Retinal pigment epithelial cell (primary cell): ENCODE measurements around the gene STN1.

Experiments used
- DNase-seq: peaks from one replicate; pipeline ENCODE4 v3.0.0-alpha.2; 2010; ENCODE audit warnings: low read depth
- H3K4me3 ChIP-seq: 2 replicates; pipeline ENCODE4 v1.5.1; 2011; ENCODE audit warnings: mild to moderate bottlenecking, low read length, control low read depth, moderate library complexity
- TF ChIP-seq, protein P1 (sequence below): conservative IDR thresholded peaks from 2 replicates; pipeline ENCODE4 v1.5.1; 2011; ENCODE audit warnings: low read depth, low read length, control low read depth, inconsistent platforms

The STN1 gene

DNA sequence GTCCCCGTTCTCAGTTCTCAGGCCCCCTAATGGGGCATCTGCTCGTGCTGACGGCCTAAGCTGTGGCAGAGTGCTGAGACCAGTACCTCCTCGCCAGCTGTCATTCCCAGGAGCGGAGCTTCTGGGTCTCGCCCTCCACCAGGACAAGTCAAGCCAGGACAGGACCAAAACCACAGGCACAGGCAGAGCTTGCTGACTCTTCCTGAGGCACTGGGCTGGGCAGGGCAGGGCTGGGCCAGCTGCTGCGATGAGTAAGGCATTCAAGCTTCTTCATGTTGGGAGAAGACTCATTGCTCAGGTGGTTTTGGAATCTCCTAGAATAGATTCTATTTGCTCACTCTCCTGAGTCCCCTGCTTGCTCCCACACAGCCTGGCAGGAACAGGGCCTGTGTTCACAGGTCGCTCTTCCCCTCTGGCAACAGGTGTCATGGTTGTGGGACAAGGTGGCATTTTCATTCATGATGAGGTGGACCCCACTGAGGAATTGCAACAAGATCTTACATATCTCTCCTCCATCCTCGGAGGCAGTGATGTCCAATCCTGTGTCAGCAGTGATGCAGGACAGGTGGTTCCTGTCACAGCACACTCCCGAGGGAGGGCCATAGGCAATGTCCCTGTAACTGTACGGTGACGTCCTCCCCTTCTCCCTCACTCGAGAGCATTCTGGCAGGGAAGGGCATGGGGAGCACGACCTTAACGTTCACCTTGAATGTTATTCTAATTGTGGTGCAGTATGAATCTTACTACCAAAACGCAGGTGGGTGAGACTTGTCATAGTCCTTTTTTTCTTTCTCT, 45.6 kb downstream of the STN1 start:
- no peak for DNase-seq
- TF ChIP-seq, protein P1, sequence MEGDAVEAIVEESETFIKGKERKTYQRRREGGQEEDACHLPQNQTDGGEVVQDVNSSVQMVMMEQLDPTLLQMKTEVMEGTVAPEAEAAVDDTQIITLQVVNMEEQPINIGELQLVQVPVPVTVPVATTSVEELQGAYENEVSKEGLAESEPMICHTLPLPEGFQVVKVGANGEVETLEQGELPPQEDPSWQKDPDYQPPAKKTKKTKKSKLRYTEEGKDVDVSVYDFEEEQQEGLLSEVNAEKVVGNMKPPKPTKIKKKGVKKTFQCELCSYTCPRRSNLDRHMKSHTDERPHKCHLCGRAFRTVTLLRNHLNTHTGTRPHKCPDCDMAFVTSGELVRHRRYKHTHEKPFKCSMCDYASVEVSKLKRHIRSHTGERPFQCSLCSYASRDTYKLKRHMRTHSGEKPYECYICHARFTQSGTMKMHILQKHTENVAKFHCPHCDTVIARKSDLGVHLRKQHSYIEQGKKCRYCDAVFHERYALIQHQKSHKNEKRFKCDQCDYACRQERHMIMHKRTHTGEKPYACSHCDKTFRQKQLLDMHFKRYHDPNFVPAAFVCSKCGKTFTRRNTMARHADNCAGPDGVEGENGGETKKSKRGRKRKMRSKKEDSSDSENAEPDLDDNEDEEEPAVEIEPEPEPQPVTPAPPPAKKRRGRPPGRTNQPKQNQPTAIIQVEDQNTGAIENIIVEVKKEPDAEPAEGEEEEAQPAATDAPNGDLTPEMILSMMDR = no peak
- no peak overlapping the region for H3K4me3 ChIP-seq

DNA sequence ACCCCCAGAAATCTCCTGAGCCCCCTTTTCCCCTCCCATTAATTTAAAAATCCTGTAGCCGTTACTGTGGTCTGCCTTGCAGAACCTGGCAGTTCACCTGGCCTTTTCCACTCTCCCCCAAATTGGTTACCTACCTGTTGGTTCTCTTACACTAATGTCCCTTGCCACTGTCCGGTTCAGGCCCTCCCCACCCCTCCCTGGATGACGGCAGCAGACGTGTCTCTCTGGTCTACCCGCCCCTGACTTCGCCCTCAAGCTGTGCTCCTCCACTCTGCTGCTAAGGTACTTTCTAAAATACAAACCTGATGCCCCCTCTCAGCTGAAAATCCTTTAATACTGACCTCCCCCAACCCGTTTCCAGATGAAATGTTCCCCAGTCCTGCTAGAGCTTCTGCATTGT, 47.0 kb downstream of the STN1 start:
- DNase-seq = no peak
- H3K4me3 ChIP-seq = no peak overlapping the region
- TF ChIP-seq, protein P1 = no peak

DNA sequence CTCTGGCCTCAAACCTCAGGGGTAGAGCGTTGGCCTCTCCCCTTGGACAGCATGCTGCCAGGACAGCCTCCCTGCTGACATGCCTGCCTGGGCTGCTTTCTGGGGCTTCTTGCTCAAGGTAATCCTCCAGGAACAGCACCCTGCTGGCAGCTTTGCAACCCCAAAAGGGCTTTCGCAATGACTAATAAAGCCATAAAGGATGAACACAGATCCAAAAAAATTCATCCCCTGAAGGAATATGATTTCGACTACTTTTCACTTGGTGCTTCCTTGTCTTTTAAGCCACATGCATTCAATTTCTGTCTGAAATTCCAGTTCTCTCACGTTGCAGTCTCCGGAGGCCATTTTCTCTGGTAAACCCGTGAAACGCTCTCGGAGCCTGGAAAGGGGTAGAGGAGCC, 47.5 kb downstream of the STN1 start:
- H3K4me3 ChIP-seq = no peak overlapping the region
- no peak for DNase-seq
- TF ChIP-seq, protein P1 = no peak

DNA sequence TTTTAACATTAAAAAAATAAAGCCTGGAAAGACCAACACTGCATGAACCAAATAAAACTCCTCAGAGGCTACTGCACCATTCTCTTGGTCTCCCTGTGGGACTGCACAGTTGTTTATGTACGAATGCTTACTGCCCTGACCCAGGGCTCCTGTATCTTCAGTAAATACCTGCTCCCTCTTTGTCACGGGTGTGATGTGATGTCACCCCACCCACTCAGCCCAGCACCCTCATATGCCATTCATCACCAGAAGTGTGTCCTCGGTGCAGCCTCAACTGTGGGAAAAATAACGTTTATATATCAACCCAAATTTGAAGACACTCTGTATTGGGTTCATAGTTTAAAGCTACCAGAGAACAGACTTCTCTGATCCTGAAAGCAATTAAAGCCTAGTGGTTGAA, 48.6 kb downstream of the STN1 start:
- DNase-seq = no peak
- TF ChIP-seq, protein P1 = no peak
- H3K4me3 ChIP-seq = no peak overlapping the region

DNA sequence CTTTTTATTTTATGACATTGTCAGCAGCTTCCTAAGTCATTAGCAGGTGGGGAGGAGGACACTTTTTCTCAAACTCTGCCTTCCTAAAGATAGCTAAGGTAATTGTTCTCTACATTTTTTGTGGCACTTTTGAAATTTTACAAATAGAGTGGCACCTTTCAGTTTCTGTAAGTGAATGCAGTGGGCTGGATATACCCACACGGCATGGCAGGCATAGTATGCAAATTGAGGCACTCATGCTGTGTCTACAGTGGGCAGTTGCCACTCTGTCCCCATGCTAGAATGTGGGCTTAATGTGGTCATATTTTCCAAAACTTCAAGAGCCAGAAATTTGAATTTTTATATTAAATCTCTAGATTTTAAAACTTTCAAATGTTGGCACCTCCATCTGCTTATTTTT, 49.8 kb downstream of the STN1 start:
- DNase-seq = no peak
- H3K4me3 ChIP-seq = no peak overlapping the region
- TF ChIP-seq, protein P1 = no peak

DNA sequence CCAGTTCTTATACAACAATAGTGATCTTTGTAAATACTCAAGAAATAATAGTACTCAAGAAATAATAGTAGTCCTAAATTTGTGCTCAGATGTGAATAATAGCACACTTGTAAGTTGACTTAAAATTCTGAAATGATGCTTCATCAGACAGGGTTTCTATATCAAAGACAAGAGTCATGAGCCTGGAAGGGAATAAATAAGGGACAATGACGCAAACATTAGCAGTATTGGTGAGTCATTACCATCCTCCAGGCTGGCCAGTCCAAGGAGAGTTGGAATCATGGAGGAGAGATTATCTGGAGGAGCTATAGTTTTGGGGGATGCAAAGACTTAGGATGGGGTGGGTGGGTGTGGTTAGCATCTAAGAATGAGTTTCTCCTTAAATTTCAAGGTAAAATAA, 56.5 kb downstream of the STN1 start:
- TF ChIP-seq, protein P1 = no peak
- DNase-seq = no peak
- no peak overlapping the region for H3K4me3 ChIP-seq
